ENCODE measurements around the gene NFATC1. TPM values are rescaled to one million over a fixed set of nuclear protein-coding genes. Genes with fewer than 3 reads are reported as not detected.
A peak's percentile ranks its signal among the peaks of the same experiment; 100 is the strongest.

Gene NFATC1
- total RNA-seq, 6 donors from 2014 or later: 13.6 to 39.5 (median 20.3) TPM

- ATAC-seq (ENCODE audit: low FRiP score in 2 of 2) (no peak), DNase-seq (no peak)
- Histone ChIP-seq H3K9me3 (no peaks in the 10 kb centered on the region), H3K36me3 (no peaks in the 10 kb centered on the region), H3K27ac (no peak overlapping the region), H3K27me3 (peaks cover 0 to 2% (median 0%) of the 10 kb centered on the region in 4 donors), H3K4me3 (no peak overlapping the region), H3K4me1 (peaks cover 0 to 5% (median under 1%) of the 10 kb centered on the region in 4 donors)
- TF ChIP-seq, protein P1, sequence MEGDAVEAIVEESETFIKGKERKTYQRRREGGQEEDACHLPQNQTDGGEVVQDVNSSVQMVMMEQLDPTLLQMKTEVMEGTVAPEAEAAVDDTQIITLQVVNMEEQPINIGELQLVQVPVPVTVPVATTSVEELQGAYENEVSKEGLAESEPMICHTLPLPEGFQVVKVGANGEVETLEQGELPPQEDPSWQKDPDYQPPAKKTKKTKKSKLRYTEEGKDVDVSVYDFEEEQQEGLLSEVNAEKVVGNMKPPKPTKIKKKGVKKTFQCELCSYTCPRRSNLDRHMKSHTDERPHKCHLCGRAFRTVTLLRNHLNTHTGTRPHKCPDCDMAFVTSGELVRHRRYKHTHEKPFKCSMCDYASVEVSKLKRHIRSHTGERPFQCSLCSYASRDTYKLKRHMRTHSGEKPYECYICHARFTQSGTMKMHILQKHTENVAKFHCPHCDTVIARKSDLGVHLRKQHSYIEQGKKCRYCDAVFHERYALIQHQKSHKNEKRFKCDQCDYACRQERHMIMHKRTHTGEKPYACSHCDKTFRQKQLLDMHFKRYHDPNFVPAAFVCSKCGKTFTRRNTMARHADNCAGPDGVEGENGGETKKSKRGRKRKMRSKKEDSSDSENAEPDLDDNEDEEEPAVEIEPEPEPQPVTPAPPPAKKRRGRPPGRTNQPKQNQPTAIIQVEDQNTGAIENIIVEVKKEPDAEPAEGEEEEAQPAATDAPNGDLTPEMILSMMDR (IDR thresholded peaks at IDR 0.05): no peak
- TF ChIP-seq POLR2A (IDR thresholded peaks at IDR 0.05) (no peak), POLR2AphosphoS5 (IDR thresholded peaks at IDR 0.05) (no peak), EP300 (IDR thresholded peaks at IDR 0.05) (no peak)
- 40 to 47% methylated on average over 17 of the region's 17 CpGs for WGBS, 2 donors
Observed at GRCh38 chr18:79384151-79384807, 11.5 kb upstream of the NFATC1 start.

DNA sequence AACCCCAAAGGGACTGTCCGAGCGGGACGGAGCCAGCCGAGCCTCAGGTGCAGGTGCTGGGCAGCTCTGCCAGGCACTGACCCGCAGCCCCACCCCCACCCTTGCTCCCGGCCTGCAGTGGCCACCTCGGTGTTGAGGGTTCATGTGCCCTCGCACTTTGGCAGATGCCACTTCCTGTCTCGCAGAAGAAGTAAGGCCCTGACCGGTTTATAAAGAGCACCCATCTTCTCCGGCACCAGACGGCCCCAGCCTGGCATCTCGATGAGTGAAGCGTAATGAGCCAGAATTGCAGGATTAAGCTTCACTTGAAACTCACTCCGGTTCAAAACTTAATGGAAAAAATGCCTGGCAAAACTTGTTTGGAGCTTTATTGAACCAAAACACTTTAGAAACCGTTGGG, 10.9 kb upstream of the NFATC1 start:
- no peak overlapping the region for H3K27ac ChIP-seq
- DNase-seq (no peak), ATAC-seq (ENCODE audit: low FRiP score in 2 of 2) (no peak)
- WGBS, 2 donors: 68 to 72% methylated on average over 14 of the region's 16 CpGs
- no peaks in the 10 kb centered on the region for H3K9me3 ChIP-seq
- no peak overlapping the region for H3K4me3 ChIP-seq
- H3K36me3 ChIP-seq: no peaks in the 10 kb centered on the region
- H3K27me3 ChIP-seq: peaks cover 0 to 2% (median 0%) of the 10 kb centered on the region in 4 donors
- H3K4me1 ChIP-seq: peaks cover 0 to 3% (median 0%) of the 10 kb centered on the region in 4 donors
- no peak for TF ChIP-seq POLR2AphosphoS5 (IDR thresholded peaks at IDR 0.05)
- no peak for TF ChIP-seq POLR2A (IDR thresholded peaks at IDR 0.05)
- TF ChIP-seq, protein P1 (IDR thresholded peaks at IDR 0.05): no peak
- no peak for TF ChIP-seq EP300 (IDR thresholded peaks at IDR 0.05)

- no peak for ATAC-seq (ENCODE audit: low FRiP score in 2 of 2)
- peaks cover 0 to 2% (median 0%) of the 10 kb centered on the region in 4 donors for H3K27me3 ChIP-seq
- no peak overlapping the region for H3K27ac ChIP-seq
- 70 to 87% methylated on average over 8 to 16 of the region's 17 CpGs for WGBS, 2 donors
- no peaks in the 10 kb centered on the region for H3K36me3 ChIP-seq
- H3K9me3 ChIP-seq: no peaks in the 10 kb centered on the region
- TF ChIP-seq POLR2AphosphoS5 (IDR thresholded peaks at IDR 0.05) (no peak), POLR2A (IDR thresholded peaks at IDR 0.05) (no peak), EP300 (IDR thresholded peaks at IDR 0.05) (no peak)
- peaks cover 0 to 3% (median 0%) of the 10 kb centered on the region in 4 donors for H3K4me1 ChIP-seq
- no peak overlapping the region for H3K4me3 ChIP-seq
- no peak for DNase-seq
Observed at GRCh38 chr18:79385326-79385707, 10.4 kb upstream of the NFATC1 start.

DNA sequence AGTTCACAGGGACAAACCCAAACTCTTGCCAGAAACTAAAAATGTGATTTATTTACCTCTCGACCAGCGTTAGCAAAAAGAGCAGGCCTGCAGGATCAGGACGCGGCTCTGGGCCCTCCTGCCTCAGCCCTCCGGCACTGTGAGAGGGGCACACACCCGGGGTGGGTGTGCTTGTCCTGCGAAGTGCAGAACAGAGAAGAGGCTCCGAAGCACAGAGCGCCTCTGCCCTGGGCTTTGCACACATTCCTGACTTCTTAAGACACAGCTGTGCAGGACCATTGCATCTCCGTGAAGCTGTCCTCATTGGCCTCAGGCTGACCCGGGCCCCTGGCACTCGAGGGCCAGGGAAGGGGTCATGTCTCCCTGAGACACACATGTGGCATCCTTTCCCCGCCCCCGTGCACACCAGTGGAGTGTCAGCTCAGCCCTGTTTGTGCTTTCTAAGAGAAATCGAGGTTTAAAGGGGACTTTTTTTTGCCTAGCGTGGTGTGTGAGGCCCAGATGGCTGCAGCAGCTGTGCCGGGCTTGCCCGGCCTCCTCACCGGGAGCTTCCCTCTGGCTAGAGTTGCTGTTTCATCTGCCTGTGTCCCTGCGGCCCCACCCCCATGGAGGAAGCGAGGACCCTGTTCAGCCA, 9.9 kb upstream of the NFATC1 start:
- peaks cover 0 to 2% (median 0%) of the 10 kb centered on the region in 4 donors for H3K4me1 ChIP-seq
- H3K27me3 ChIP-seq: peaks cover 0 to 2% (median 0%) of the 10 kb centered on the region in 4 donors
- TF ChIP-seq, protein P1 (IDR thresholded peaks at IDR 0.05): no peak
- TF ChIP-seq EP300 (IDR thresholded peaks at IDR 0.05): no peak
- no peak for TF ChIP-seq POLR2A (IDR thresholded peaks at IDR 0.05)
- TF ChIP-seq POLR2AphosphoS5 (IDR thresholded peaks at IDR 0.05): no peak
- ATAC-seq (ENCODE audit: low FRiP score in 2 of 2) (no peak), DNase-seq (peak; percentile 12 to 63)
- no peaks in the 10 kb centered on the region for H3K36me3 ChIP-seq
- 52 to 74% methylated on average over 17 to 21 of the region's 21 CpGs for WGBS, 2 donors
- no peak overlapping the region for H3K4me3 ChIP-seq
- no peaks in the 10 kb centered on the region for H3K9me3 ChIP-seq
- H3K27ac ChIP-seq: no peak overlapping the region

- WGBS, 2 donors: 90 to 92% methylated on average over 2 to 14 of the region's 14 CpGs
- H3K36me3 ChIP-seq: no peaks in the 10 kb centered on the region
- H3K9me3 ChIP-seq: no peaks in the 10 kb centered on the region
- H3K27ac ChIP-seq: no peak overlapping the region
- ATAC-seq (ENCODE audit: low FRiP score in 2 of 2) (no peak), DNase-seq (peak; percentile 16 to 51)
- H3K4me1 ChIP-seq: no peaks in the 10 kb centered on the region
- peaks cover 0 to 5% (median 0%) of the 10 kb centered on the region in 4 donors for H3K27me3 ChIP-seq
- no peak overlapping the region for H3K4me3 ChIP-seq
- TF ChIP-seq POLR2A (IDR thresholded peaks at IDR 0.05) (no peak), EP300 (IDR thresholded peaks at IDR 0.05) (no peak), POLR2AphosphoS5 (IDR thresholded peaks at IDR 0.05) (no peak)
- TF ChIP-seq, protein P1 (IDR thresholded peaks at IDR 0.05): no peak
Observed at GRCh38 chr18:79386547-79386946, 9.2 kb upstream of the NFATC1 start.
